Right ventricle myocardium superior (tissue), 1 donor: Measurements from ENCODE around the gene SLC22A14. TPM values are rescaled to one million over a fixed set of nuclear protein-coding genes. Genes with fewer than 3 reads are reported as not detected.

Experiments
- ATAC-seq: fragments of 200-7000 bp; cut with Tn5 transposase; one replicate; pipeline ENCODE4 v1.9.1; 2020; ENCODE audit warnings: mild to moderate bottlenecking; ENCODE audit not compliant: poor library complexity
- DNase-seq: peaks from one replicate; pipeline ENCODE4 v3.0.0-alpha.2; 2020
- intact Hi-C: fragments of 100-400 bp; cut with DNase I; formaldehyde crosslinking; loops from one replicate; pipeline ENCODE4 v1.11.2; 2022
- total RNA-seq: library from RNA; stranded (reverse); fragmentation: NEBNext Ultra II Directional; extraction: Animal tissue kit (Norgen Biotek cat#: 25700); gene quantifications from one replicate; pipeline ENCODE4 v1.2.1, GENCODE V29; 2021
- donor health status: DM: no; HTN: yes; CAD: no; lungs with severe emphysema.

The SLC22A14 gene
- total RNA-seq, 1 donor from 2014 or later, result not detected

- ATAC-seq (no peak), DNase-seq (no peak)
- intact Hi-C loops, result no loop called here
Measured at GRCh38 chr3:38361496-38361895, 79.4 kb downstream of the SLC22A14 start.

DNA sequence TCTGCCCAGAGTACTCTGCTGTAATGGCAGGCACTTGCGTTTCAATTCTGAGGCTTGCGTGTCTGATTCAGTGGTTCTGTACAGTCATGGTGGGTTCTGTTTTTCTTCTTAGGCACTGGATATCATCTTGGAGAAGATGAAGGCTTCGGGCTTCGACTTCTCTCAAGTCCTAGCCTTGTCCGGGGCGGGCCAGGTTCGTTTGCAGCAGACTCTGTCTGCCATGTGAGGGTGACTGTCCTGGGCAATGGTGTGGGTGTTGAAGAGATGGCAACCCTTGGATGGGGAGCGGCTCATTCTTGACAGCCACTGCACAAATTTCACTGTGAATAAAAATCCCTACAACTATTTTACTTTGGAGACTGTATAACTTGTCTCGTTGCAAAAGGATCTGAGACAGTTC lies 80.7 kb downstream of the SLC22A14 start:
- no peak for ATAC-seq
- DNase-seq, result no peak

GRCh38 chr3:38364721-38365400 lies 82.8 kb downstream of the SLC22A14 start:
- no peak for ATAC-seq
- DNase-seq, result no peak
- intact Hi-C loops, result no loop called here

More for the DNA sequence above, 80.7 kb downstream of the SLC22A14 start:
- intact Hi-C loops, result no loop called here

DNA sequence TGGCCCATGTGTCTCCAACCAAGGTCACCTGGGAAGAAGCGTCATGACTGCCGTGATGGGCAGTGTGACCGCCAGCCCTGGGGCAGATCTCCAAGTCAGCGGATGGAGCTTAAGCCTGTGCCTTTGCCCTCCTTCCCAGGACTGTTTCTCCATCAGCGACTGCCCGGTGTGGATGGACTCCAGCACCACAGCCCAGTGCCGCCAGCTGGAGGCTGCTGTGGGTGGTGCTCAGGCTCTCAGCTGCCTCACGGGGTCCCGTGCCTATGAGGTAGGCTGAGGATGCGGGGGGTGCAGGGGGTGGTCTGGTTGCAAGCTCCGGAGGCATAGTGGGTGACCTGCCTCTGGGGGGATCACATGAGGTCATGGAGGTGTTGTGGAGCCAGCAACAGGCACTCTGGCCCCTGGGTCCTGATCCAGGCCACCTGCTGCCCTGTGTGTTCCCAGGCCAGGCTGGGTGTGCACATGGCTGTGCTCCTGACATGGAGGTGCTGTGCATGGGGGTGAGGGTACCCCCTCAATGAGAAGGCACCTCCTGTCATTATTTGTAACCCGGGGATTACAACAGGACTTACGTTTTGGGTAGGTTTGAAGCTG lies 83.5 kb downstream of the SLC22A14 start:
- intact Hi-C loops, result no loop called here
- ATAC-seq, result no peak
- no peak for DNase-seq

GRCh38 chr3:38366082-38366481 lies 84.0 kb downstream of the SLC22A14 start:
- ATAC-seq (no peak), DNase-seq (no peak)
- intact Hi-C loops, result no loop called here

DNA sequence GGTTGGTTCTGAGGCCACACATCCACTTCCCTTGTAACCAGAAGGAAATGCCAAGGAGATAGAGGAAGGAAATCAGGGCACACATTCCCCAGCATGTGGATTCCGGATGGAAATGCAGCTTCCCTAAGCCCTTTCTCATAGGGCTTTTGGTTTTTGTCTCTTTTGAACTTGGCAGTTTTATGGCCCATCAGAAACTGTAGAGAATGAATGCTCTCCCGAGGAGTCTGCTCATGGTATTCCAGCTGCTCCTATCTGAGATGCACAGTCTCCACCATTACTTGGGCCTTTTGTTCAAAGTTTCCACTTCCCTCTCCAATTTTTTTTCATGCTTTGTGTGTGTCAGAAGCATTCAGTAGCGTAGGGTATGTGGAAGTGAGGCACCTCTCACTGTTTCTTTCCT lies 85.7 kb downstream of the SLC22A14 start:
- no peak for ATAC-seq
- intact Hi-C loops, result no loop called here
- DNase-seq, result no peak

Other genes starting within 250 kb of the SLC22A14 start
- gene DLEC1, start 243.1 kb upstream of the SLC22A14 start, total RNA-seq, result 0.16 TPM
- 111 TPM for gene ACAA1, start 145.2 kb upstream of the SLC22A14 start, total RNA-seq
- 7.3 TPM for gene MYD88, start 143.6 kb upstream of the SLC22A14 start, total RNA-seq
- gene OXSR1, start 116.8 kb upstream of the SLC22A14 start, total RNA-seq, result 24.0 TPM
- gene SLC22A13, start 16.5 kb upstream of the SLC22A14 start, total RNA-seq, result not detected
- gene XYLB, start 64.5 kb downstream of the SLC22A14 start, total RNA-seq, result 1.5 TPM
- gene ACVR2B, start 171.6 kb downstream of the SLC22A14 start, total RNA-seq, result 4.4 TPM
- gene EXOG, start 214.0 kb downstream of the SLC22A14 start, total RNA-seq, result 23.2 TPM